OCI-LY3 (cell line): ENCODE results near the gene BCLAF1.

Experiments used
- CTCF ChIP-seq: fragments of 200-600, 300-600 bp; sonication (generic); IDR thresholded peaks from 2 replicates; pipeline ENCODE4 v1.5.1; 2014; ENCODE audit warnings: antibody characterized with exemption, low read length, low read depth
- EZH2phosphoT487 ChIP-seq: fragments of 200-600 bp; shearing (Covaris generic); IDR thresholded peaks from 2 replicates; pipeline ENCODE4 v1.6.1; 2018; ENCODE audit warnings: antibody characterized with exemption, mixed run types, low read depth

- TF ChIP-seq CTCF (no peak), EZH2phosphoT487 (no peak)
Observed at GRCh38 chr6:136209496-136209895, 80.2 kb downstream of the BCLAF1 start.
